SK-N-MC (cell line): ENCODE measurements around the gene BRIP1.
A peak's percentile ranks its signal among the peaks of the same experiment; 100 is the strongest.
"Not testable (repeated sequence)": the region's sequence is repeated elsewhere in the genome, so short reads cannot be mapped to it uniquely, and the experiment has no call there.

Experiments
- DNase-seq: peaks from one replicate; pipeline ENCODE4 v3.0.0-alpha.2; 2011; ENCODE audit warnings: low read depth, low spot score
- H3K27ac ChIP-seq: fragments of 200-600 bp; sonication (generic); 2 replicates; pipeline ENCODE4 v1.5.1; 2016; ENCODE audit warnings: mixed run types
- H3K36me3 ChIP-seq: fragments of 200-600 bp; sonication (generic); 2 replicates; pipeline ENCODE4 v1.6.1; 2017; ENCODE audit warnings: antibody characterized with exemption, low read length, mixed read lengths; ENCODE audit not compliant: insufficient read depth
- H3K4me3 ChIP-seq: fragments of 200-600 bp; sonication (generic); 2 replicates; pipeline ENCODE4 v1.5.1; 2016
- H3K9ac ChIP-seq: fragments of 200-600 bp; sonication (generic); 2 replicates; pipeline ENCODE4 v1.8.0; 2017; ENCODE audit warnings: mixed run types, mixed read lengths; ENCODE audit not compliant: insufficient read length
- H3K9me3 ChIP-seq: fragments of 200-600 bp; sonication (generic); 2 replicates; pipeline ENCODE4 v1.6.1; 2017; ENCODE audit warnings: low read depth, mild to moderate bottlenecking, antibody characterized with exemption, low read length, moderate library complexity, mixed read lengths
- EZH2 ChIP-seq: fragments of 200-600 bp; sonication (generic); IDR thresholded peaks from one replicate; pipeline ENCODE4 v1.6.1; 2017; ENCODE audit warnings: antibody characterized with exemption
- FOXP2 ChIP-seq: optimal IDR thresholded peaks from 2 replicates; pipeline ENCODE3; 2011; ENCODE audit warnings: mild to moderate bottlenecking, moderate library complexity; ENCODE audit not compliant: insufficient read depth; ENCODE audit errors: extremely low read length, control extremely low read depth
- POLR2AphosphoS5 ChIP-seq: IDR thresholded peaks from 2 replicates; pipeline ENCODE4 v1.6.1; 2012; ENCODE audit warnings: mild to moderate bottlenecking, low read depth, low read length, borderline replicate concordance

Gene BRIP1

DNA sequence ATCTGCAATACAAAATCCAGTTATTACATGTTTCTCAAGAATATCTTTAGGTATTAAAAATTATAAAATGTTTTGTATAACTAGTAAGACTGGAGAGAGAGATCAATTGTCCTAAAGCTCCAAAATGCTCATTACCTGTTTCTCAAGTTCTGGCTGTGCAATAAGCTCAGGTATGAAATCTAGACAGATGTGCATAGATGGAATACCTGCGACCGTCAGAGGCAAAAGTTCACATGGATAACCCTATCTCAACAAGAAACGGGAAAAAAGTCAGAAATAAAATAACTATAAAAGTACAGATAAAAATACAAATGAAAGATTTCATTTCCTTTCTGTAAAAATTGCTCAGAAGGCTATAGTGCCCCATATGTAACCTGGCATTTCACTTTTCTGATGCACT, 5.8 kb upstream of the BRIP1 start:
- TF ChIP-seq POLR2AphosphoS5 (no peak), EZH2 (no peak), FOXP2 (no peak)
- DNase-seq, result no peak
- peaks cover 33% of the 10 kb centered on the region for H3K36me3 ChIP-seq

DNA sequence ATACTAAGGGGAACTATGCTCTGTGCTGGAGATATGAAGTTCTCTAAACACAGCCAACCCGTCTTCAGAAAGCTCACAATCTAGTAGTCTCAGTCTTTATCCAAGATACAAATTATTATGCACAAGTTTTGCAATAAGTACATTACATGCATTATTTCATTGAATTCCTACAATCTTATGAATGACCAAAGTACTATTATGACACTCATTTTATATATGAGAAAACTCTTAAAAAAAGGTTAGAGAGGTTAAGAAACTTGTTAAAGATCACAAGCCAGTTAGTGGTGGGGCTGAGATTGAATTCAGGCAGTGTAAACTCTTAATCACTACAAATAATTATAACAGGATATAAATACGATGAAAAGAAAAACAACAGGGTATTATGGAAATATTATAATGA, 4.7 kb upstream of the BRIP1 start:
- no peak for DNase-seq
- Histone ChIP-seq H3K36me3 (peaks cover 29% of the 10 kb centered on the region), H3K9me3 (no peaks in the 10 kb centered on the region), H3K27ac (no peak overlapping the region), H3K4me3 (no peak overlapping the region), H3K9ac (no peak overlapping the region)
- TF ChIP-seq POLR2AphosphoS5 (no peak), EZH2 (no peak), FOXP2 (no peak)

More for the DNA sequence above, 5.8 kb upstream of the BRIP1 start:
- Histone ChIP-seq H3K9ac (no peak overlapping the region), H3K27ac (no peak overlapping the region), H3K4me3 (no peak overlapping the region), H3K9me3 (no peaks in the 10 kb centered on the region)

DNA sequence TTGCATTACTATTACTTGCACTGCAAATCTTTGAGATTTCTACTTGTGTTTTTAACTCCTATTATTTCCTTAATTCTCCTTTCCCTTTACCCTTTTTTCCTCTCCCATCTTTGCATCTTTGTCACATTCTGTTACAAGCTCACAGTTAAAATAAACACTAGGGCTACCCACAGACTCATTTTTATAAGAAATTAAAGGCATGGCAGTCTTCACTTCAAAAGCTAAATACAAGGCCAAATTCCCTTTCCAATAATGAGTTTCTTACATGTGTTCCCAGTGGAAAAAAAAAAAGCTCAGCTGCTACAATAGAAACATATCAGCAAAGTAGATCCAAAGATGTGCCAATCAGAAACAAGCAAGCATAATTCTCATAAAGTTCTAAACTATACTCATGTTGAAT, 3.7 kb upstream of the BRIP1 start:
- DNase-seq, result no peak
- Histone ChIP-seq H3K27ac (no peak overlapping the region), H3K4me3 (no peak overlapping the region), H3K9me3 (no peaks in the 10 kb centered on the region), H3K36me3 (peaks cover 27% of the 10 kb centered on the region), H3K9ac (no peak overlapping the region)
- TF ChIP-seq EZH2, result no peak
- no peak for TF ChIP-seq FOXP2
- no peak for TF ChIP-seq POLR2AphosphoS5

DNA sequence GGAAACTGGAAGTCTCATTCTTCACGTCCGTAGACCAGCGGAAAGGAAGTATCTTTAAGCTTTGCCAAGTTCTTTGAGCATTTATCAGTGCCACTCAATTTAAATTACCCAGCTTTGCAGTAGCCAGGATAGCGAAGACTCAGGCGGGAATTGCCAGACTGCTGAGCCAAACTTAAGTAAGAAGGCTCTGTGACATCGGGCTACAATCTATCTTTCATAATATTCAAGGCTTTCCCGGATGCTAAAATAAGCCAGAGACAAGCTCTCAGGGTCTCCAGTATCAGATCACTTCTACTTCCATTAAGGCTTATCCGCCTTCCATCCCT, 436 bp upstream of the BRIP1 start:
- TF ChIP-seq EZH2, result no peak
- TF ChIP-seq POLR2AphosphoS5, result no peak
- no peak for TF ChIP-seq FOXP2
- DNase-seq, result no peak

DNA sequence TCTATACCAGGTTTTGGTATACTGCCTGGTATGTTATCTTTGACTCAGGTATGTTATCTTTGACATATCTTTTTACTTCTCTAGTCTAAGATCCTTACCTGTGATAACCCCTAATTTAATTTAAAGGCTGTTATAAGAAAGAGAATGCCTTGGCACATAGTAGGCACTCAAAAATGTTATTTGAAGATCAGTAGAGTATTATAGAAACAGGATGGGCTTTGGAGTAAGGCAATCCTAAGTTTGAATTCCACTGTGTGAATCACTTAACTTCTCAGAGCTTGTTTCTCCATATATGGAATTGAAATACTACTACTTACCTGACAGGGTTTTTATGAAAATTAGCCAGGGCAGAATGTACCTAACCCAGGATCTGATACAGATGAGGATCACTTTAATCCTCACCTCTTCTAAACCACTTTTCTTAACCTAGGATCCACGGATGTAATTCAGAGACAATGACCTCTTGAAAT, 1.2 kb downstream of the BRIP1 start:
- Histone ChIP-seq H3K4me3 (peak overlapping the region; percentile 98), H3K36me3 (peaks cover 20% of the 10 kb centered on the region), H3K27ac (peak overlapping the region; percentile 90; the same call in 1 of the 2 replicates), H3K9me3 (no peaks in the 10 kb centered on the region), H3K9ac (peak overlapping the region; percentile 97)
- TF ChIP-seq POLR2AphosphoS5 (no peak), FOXP2 (no peak), EZH2 (no peak)
- no peak for DNase-seq

More for the DNA sequence above, 436 bp upstream of the BRIP1 start:
- Histone ChIP-seq H3K9me3 (no peaks in the 10 kb centered on the region), H3K27ac (peak overlapping the region; percentile 77; the same call in 1 of the 2 replicates), H3K36me3 (peaks cover 25% of the 10 kb centered on the region), H3K9ac (peak overlapping the region; percentile 97), H3K4me3 (peak overlapping the region; percentile 98)

DNA sequence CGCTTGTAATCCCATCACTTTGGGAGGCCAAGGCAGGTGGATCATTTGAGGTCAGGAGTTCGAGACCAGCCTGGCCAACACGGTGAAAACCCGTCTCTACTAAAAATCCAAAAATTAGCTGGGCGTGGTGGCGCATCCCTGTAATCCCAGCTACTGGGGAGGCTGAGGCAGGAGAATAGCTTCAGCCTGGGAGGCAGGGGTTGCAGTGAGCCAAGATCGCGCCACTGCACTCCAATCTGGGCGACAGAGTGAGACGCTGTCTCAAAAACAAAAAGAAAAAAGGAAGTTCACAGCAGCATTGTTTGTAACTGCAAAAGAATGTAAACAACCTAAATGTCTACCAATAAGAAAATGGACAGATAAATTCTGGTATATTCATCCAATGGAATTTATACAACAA, 2.9 kb downstream of the BRIP1 start:
- H3K36me3 ChIP-seq, result peaks cover 31% of the 10 kb centered on the region
- H3K9me3 ChIP-seq, H3K4me3 ChIP-seq, H3K27ac ChIP-seq, H3K9ac ChIP-seq, DNase-seq: not testable (repeated sequence)

DNA sequence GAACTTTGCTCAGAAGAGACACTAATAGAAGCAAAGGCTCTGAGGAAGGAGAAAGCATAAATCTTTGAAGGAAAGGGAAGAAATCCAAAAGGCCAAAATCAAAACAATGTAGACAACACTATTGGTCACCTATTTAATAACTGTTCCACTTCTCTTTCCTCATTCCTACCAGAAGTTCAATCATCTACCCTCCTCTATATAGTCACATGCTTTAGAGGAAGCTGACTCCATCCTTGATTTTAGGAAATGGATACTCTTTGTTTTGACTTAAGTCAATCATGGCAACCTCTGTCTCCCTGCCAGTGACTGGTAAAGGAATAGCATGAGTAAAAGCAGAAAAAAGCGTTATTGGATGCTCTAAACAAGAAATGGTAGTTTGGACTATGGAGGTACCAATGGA, 7.3 kb downstream of the BRIP1 start:
- Histone ChIP-seq H3K9ac (no peak overlapping the region), H3K36me3 (peaks cover 63% of the 10 kb centered on the region), H3K9me3 (no peaks in the 10 kb centered on the region), H3K27ac (no peak overlapping the region), H3K4me3 (no peak overlapping the region)
- TF ChIP-seq POLR2AphosphoS5 (no peak), EZH2 (no peak), FOXP2 (no peak)
- no peak for DNase-seq

DNA sequence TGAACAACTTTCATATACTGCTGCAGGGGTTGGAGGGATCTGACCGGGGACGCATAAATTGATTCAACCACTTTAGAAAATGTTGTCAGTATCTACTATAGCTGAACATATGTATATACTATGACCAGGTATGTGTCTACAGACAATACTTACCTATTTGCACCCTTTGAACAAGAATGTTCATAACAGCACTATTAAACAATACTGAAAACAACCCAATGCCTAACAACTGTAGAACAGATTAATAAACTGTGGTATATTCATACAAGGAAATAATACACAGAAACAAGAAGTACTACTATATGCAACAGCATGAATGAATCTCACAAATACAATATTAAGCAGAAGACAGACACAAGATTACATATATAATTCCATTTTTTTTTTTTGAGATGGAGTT, 10.5 kb downstream of the BRIP1 start:
- H3K9ac ChIP-seq, result no peak overlapping the region

DNA sequence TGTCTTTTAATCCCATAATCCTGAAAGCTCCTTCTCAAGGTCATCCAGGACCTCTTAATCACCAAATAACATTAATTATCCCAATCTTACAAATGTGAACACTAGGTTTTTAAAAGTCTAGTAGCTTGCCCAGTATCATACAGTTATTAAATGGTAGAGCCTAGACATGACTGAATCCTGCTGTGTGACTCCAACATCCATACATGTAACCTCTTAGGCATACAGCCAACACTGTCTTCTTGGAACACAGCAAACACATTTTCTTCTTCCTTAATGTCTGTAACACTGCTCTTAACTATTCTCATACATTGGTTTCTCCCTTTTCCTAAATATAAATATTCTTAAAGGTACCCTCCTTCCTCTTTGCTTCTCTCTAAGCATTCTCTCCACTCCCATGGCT, 13.7 kb downstream of the BRIP1 start:
- H3K4me3 ChIP-seq, result no peak overlapping the region
- no peak overlapping the region for H3K9ac ChIP-seq
- no peak overlapping the region for H3K27ac ChIP-seq
- peaks cover 67% of the 10 kb centered on the region for H3K36me3 ChIP-seq
- no peak for DNase-seq
- no peaks in the 10 kb centered on the region for H3K9me3 ChIP-seq
- TF ChIP-seq POLR2AphosphoS5 (no peak), EZH2 (no peak), FOXP2 (no peak)

More for the DNA sequence above, 10.5 kb downstream of the BRIP1 start:
- Histone ChIP-seq H3K27ac (no peak overlapping the region), H3K4me3 (no peak overlapping the region), H3K36me3 (peaks cover 69% of the 10 kb centered on the region), H3K9me3 (no peaks in the 10 kb centered on the region)
- no peak for DNase-seq
- TF ChIP-seq EZH2 (no peak), POLR2AphosphoS5 (no peak), FOXP2 (no peak)
